Measurements from ENCODE around the gene ZNF436. TPM values are rescaled to one million over a fixed set of nuclear protein-coding genes. Genes with fewer than 3 reads are reported as not detected.

The ZNF436 gene
- total RNA-seq, 1 experiment from 2014 or later: 16.0 TPM

DNA sequence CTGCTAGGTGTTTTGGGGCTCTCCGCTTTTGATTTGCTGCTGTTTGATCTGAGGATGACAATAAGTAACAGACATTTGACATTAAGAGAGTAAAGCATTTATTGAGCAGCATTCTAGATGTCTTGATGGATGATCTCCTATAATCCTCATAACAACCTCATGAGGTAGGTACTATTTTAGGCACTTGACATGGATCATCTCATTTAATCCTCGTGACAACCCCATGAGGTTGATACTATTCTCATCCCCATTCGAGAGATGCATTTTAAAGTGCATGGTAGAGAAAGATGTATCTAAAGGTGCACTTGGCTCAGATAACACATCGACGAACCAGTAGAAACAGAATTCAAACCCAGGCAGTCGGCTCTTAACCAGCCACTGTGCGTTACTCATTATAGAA lies 28.3 kb upstream of the ZNF436 start:
- in situ Hi-C loops (cut with HindIII; ENCODE audit: low pct_unique_long_range_greater_than_20kb, low sequenced_read_pairs): no loop called here
- intact Hi-C loops (cut with micrococcal nuclease; ENCODE audit: unreplicated experiment): no loop called here

DNA sequence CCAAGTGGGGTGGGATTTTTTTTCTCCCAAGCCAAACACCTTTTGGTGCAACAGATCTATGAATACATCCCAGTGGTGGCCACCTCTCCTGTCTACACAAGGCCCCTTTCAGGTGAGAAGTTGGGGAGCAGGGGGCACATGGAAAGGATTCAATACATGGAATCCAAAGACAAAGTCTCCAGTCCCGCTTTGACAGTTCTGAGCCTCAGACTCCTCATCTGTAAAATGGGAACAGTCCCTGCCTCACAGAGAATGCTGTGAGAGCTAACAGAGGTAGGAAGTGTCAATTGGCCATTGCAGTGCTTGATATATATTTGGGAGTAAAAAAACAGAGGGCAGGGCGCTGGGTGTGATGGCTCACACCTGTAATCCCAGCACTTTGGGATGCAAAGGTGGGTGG lies 26.7 kb upstream of the ZNF436 start:
- intact Hi-C loops (cut with micrococcal nuclease; ENCODE audit: unreplicated experiment) (no loop called here), in situ Hi-C loops (cut with HindIII; ENCODE audit: low pct_unique_long_range_greater_than_20kb, low sequenced_read_pairs) (no loop called here)
- BruUV-seq (replicated peaks): no TSS peak
- no peak overlapping the region for H3K27ac ChIP-seq (ENCODE audit: low read length)
- H3K36me3 ChIP-seq (ENCODE audit: control insufficient read depth, insufficient read depth, low read length): no peaks in the 10 kb centered on the region
- no peaks in the 10 kb centered on the region for H3K27me3 ChIP-seq (ENCODE audit: control insufficient read depth, insufficient read depth, low read length)
- DNase-seq (ENCODE audit: low read depth, low spot score): no peak
- TF ChIP-seq CTCF (IDR thresholded peaks at IDR 0.05): no peak
- TF ChIP-seq, protein P1, sequence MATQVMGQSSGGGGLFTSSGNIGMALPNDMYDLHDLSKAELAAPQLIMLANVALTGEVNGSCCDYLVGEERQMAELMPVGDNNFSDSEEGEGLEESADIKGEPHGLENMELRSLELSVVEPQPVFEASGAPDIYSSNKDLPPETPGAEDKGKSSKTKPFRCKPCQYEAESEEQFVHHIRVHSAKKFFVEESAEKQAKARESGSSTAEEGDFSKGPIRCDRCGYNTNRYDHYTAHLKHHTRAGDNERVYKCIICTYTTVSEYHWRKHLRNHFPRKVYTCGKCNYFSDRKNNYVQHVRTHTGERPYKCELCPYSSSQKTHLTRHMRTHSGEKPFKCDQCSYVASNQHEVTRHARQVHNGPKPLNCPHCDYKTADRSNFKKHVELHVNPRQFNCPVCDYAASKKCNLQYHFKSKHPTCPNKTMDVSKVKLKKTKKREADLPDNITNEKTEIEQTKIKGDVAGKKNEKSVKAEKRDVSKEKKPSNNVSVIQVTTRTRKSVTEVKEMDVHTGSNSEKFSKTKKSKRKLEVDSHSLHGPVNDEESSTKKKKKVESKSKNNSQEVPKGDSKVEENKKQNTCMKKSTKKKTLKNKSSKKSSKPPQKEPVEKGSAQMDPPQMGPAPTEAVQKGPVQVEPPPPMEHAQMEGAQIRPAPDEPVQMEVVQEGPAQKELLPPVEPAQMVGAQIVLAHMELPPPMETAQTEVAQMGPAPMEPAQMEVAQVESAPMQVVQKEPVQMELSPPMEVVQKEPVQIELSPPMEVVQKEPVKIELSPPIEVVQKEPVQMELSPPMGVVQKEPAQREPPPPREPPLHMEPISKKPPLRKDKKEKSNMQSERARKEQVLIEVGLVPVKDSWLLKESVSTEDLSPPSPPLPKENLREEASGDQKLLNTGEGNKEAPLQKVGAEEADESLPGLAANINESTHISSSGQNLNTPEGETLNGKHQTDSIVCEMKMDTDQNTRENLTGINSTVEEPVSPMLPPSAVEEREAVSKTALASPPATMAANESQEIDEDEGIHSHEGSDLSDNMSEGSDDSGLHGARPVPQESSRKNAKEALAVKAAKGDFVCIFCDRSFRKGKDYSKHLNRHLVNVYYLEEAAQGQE (IDR thresholded peaks at IDR 0.05; ENCODE audit: insufficient read depth in 1 of 2, low read depth in 2 of 2, low read length in 1 of 2): no peak
- TF ChIP-seq TCF7L2 (IDR thresholded peaks at IDR 0.05; ENCODE audit: low read depth, low read length): no peak
- no peak for TF ChIP-seq SIN3A (IDR thresholded peaks at IDR 0.05; ENCODE audit: borderline replicate concordance, insufficient read depth, low read depth, low read length)
- no peak for TF ChIP-seq POLR2AphosphoS5 (IDR thresholded peaks at IDR 0.05; ENCODE audit: low read depth, low read length)
- CTCF ChIA-PET: no interaction called here
- no peak overlapping the region for H3K4me3 ChIP-seq (ENCODE audit: low read depth in 2 of 2, low read length in 2 of 2)
- peaks cover 6% of the 10 kb centered on the region for H3K4me1 ChIP-seq (ENCODE audit: control insufficient read depth, insufficient read depth, low read length)
- no peak for ATAC-seq
- H3K9me3 ChIP-seq (ENCODE audit: control insufficient read depth, insufficient read depth, low read depth, low read length): no peaks in the 10 kb centered on the region; the same call in 1 of the 2 replicates
- POLR2A ChIA-PET: no interaction called here

More for the DNA sequence above, 28.3 kb upstream of the ZNF436 start:
- ChIA-PET POLR2A (no interaction called here), CTCF (no interaction called here)
- BruUV-seq (replicated peaks): no TSS peak
- H3K4me1 ChIP-seq (ENCODE audit: control insufficient read depth, insufficient read depth, low read length): peaks cover 12% of the 10 kb centered on the region
- no peak for TF ChIP-seq POLR2AphosphoS5 (IDR thresholded peaks at IDR 0.05; ENCODE audit: low read depth, low read length)
- TF ChIP-seq CTCF (IDR thresholded peaks at IDR 0.05): no peak
- TF ChIP-seq, protein P1 (IDR thresholded peaks at IDR 0.05; ENCODE audit: insufficient read depth in 1 of 2, low read depth in 2 of 2, low read length in 1 of 2): no peak
- no peak for TF ChIP-seq TCF7L2 (IDR thresholded peaks at IDR 0.05; ENCODE audit: low read depth, low read length)
- no peak for TF ChIP-seq SIN3A (IDR thresholded peaks at IDR 0.05; ENCODE audit: borderline replicate concordance, insufficient read depth, low read depth, low read length)
- ATAC-seq (no peak), DNase-seq (ENCODE audit: low read depth, low spot score) (no peak)
- no peaks in the 10 kb centered on the region for H3K27me3 ChIP-seq (ENCODE audit: control insufficient read depth, insufficient read depth, low read length)
- no peaks in the 10 kb centered on the region; the same call in 1 of the 2 replicates for H3K9me3 ChIP-seq (ENCODE audit: control insufficient read depth, insufficient read depth, low read depth, low read length)
- no peak overlapping the region for H3K27ac ChIP-seq (ENCODE audit: low read length)
- H3K4me3 ChIP-seq (ENCODE audit: low read depth in 2 of 2, low read length in 2 of 2): no peak overlapping the region
- H3K36me3 ChIP-seq (ENCODE audit: control insufficient read depth, insufficient read depth, low read length): no peaks in the 10 kb centered on the region
